HL-60 (cell line): Measurements from ENCODE around the gene IQSEC1.
A peak's percentile ranks its signal among the peaks of the same experiment; 100 is the strongest.

Experiments
- DNase-seq, 2 experiments: peaks; one replicate each; pipeline ENCODE4 v3.0.0-alpha.2; 2010 to 2020; ENCODE audit warnings: low read depth in 1 of 2, low spot score in 1 of 2
- H3K27ac ChIP-seq: fragments of 250-450 bp; sonication (Bioruptor Pico); replicated peaks from 2 replicates; pipeline ENCODE4 v1.5.1; 2020; ENCODE audit warnings: mild to moderate bottlenecking, moderate library complexity
- H3K27me3 ChIP-seq: fragments of 250-450 bp; sonication (Bioruptor Pico); 2 replicates; pipeline ENCODE4 v1.5.1; 2021; ENCODE audit warnings: mild to moderate bottlenecking, moderate library complexity; ENCODE audit not compliant: insufficient read depth, poor library complexity, severe bottlenecking
- H3K4me3 ChIP-seq: replicated peaks from 2 replicates; pipeline ENCODE4 v1.5.1; 2011; ENCODE audit warnings: mild to moderate bottlenecking, control low read depth, low read length; ENCODE audit not compliant: insufficient read depth
- CTCF ChIP-seq: IDR thresholded peaks from one replicate; pipeline ENCODE4 v1.5.1; 2011; ENCODE audit warnings: low read length, control low read depth, inconsistent platforms; ENCODE audit not compliant: insufficient read depth
- GABPA ChIP-seq: IDR thresholded peaks from 2 replicates; pipeline ENCODE4 v1.6.1; 2012; ENCODE audit warnings: low read depth
- POLR2AphosphoS5 ChIP-seq: IDR thresholded peaks from 2 replicates; pipeline ENCODE4 v1.6.1; 2012; ENCODE audit warnings: low read depth
- REST ChIP-seq: IDR thresholded peaks from 2 replicates; pipeline ENCODE4 v1.6.1; 2012; ENCODE audit warnings: low read depth; ENCODE audit not compliant: insufficient replicate concordance
- SPI1 ChIP-seq: IDR thresholded peaks from 2 replicates; pipeline ENCODE4 v1.6.1; 2012; ENCODE audit warnings: low read depth, mild to moderate bottlenecking, borderline replicate concordance

IQSEC1 gene

DNA sequence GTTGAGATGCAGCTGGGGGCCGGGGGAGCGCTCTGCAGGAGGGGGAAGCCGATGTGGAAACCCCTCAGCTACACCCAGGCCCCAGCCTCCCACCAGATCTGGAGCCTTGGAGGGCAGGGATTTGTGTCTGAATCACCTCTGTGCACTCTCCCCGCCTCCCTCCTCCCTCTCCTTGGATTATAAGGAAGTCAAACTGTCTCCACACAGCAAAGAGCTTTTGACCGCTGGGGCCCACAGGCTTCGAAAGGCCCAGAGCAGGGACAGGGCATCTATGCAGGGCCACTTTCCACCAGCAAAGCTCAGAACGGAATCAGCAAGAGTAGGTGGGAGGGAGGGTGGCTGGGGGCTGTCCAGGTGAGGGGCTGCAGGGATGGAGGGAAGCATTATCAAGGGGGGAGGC, 68.9 kb downstream of the IQSEC1 start:
- H3K4me3 ChIP-seq = no peak overlapping the region
- peak in 1 of 2 experiments; percentile 57 for DNase-seq
- no peaks in the 10 kb centered on the region for H3K27me3 ChIP-seq
- TF ChIP-seq CTCF (no peak), SPI1 (peak; percentile 55; the same call in 1 of the 2 replicates)
- H3K27ac ChIP-seq = no peak overlapping the region

DNA sequence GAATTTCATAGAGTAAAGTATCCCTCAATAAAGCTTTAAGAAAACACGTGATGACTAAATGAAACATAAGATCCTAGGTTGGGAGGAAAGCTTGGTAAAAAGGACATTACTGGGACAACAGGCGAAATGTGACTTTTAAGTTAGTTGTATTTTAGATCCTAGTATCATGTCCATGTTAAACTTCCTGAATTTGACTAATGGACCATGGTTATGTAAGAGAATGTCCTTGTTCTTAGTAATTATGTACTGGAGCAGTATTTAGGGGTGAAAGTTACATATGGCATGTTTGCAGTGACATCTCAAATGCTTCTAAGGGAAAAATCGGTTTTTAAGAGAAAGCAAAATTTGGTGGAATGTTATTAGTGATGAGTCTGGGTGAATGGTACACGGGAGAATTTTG, 69.6 kb downstream of the IQSEC1 start:
- Histone ChIP-seq H3K27ac (no peak overlapping the region), H3K27me3 (no peaks in the 10 kb centered on the region), H3K4me3 (no peak overlapping the region)
- TF ChIP-seq CTCF (no peak), REST (no peak), GABPA (no peak), POLR2AphosphoS5 (no peak), SPI1 (no peak)
- DNase-seq = no peak

GRCh38 chr3:13002398-13003124, 70.7 kb downstream of the IQSEC1 start:
- Histone ChIP-seq H3K4me3 (no peak overlapping the region), H3K27me3 (no peaks in the 10 kb centered on the region), H3K27ac (no peak overlapping the region)
- TF ChIP-seq POLR2AphosphoS5 (no peak), REST (no peak), GABPA (no peak), CTCF (no peak), SPI1 (no peak)
- no peak for DNase-seq
